ENCODE measurements around the gene SYNPO2L.
"Not testable (repeated sequence)": the region's sequence is repeated elsewhere in the genome, so short reads cannot be mapped to it uniquely, and the experiment has no call there.

Gene SYNPO2L

GRCh38 chr10:73617143-73617542 lies 38.7 kb downstream of the SYNPO2L start:
- DNase-seq (ENCODE audit: low spot score) = not testable (repeated sequence)

- DNase-seq (ENCODE audit: low spot score) = no peak
Measured at GRCh38 chr10:73614720-73615119, 41.1 kb downstream of the SYNPO2L start.

- no peak for DNase-seq (ENCODE audit: low spot score)
Measured at GRCh38 chr10:73609116-73609515, 46.7 kb downstream of the SYNPO2L start.

GRCh38 chr10:73601486-73601921 lies 54.3 kb downstream of the SYNPO2L start:
- no peak for DNase-seq (ENCODE audit: low spot score)

- DNase-seq (ENCODE audit: low spot score) = no peak
Measured at GRCh38 chr10:73597346-73597745, 58.5 kb downstream of the SYNPO2L start.
